Ovary (tissue), 9 donors: ENCODE measurements around the gene SSB. TPM values are rescaled to one million over a fixed set of nuclear protein-coding genes. Genes with fewer than 3 reads are reported as not detected.
A peak's percentile ranks its signal among the peaks of the same experiment; 100 is the strongest.

Experiments
- DNase-seq, 5 donors: peaks; one replicate each; pipeline ENCODE4 v3.0.0-alpha.2; 2019 to 2020
- H3K27ac ChIP-seq, 2 donors: fragments of 200-600 bp; one replicate each; pipeline versions ENCODE4 v1.5.1 to v1.8.0; 2019 to 2022
- H3K27me3 ChIP-seq: fragments of 200-600 bp; one replicate; pipeline ENCODE4 v1.8.0; 2022
- H3K36me3 ChIP-seq: fragments of 200-600 bp; sonication (generic); one replicate; pipeline ENCODE4 v1.5.1; 2019
- H3K4me1 ChIP-seq: one replicate; pipeline ENCODE4 v1.8.1; 2013; ENCODE audit warnings: mild to moderate bottlenecking, moderate library complexity; ENCODE audit not compliant: insufficient read depth
- H3K4me3 ChIP-seq: fragments of 200-600 bp; sonication (generic); one replicate; pipeline ENCODE4 v1.5.1; 2017
- H3K9me3 ChIP-seq, 2 donors: fragments of 200-600 bp in 1 of 2; sonication (generic) in 1 of 2; one replicate each; pipeline versions ENCODE4 v1.5.1 to v1.8.1; 2013 to 2019; ENCODE audit warnings: mild to moderate bottlenecking in 1 of 2, moderate library complexity in 1 of 2
- CTCF ChIP-seq, 3 donors: fragments of 450-650 bp in 2 of 3; fragments of 200-600 bp in 1 of 3; IDR thresholded peaks; one replicate each; pipeline versions ENCODE4 v1.5.1 to v1.8.0; 2016 to 2022; ENCODE audit warnings: antibody characterized with exemption in 3 of 3, mild to moderate bottlenecking in 1 of 3
- EP300 ChIP-seq: sonication (generic); formaldehyde crosslinking; IDR thresholded peaks from one replicate; pipeline ENCODE4 v1.6.1; 2017; ENCODE audit warnings: antibody characterized with exemption
- POLR2A ChIP-seq: fragments of 450-650 bp; IDR thresholded peaks from one replicate; pipeline ENCODE4 v1.6.1; 2017; ENCODE audit warnings: antibody characterized with exemption, mild to moderate bottlenecking, moderate library complexity
- WGBS, 3 donors: extraction: QIAGEN DNeasy Blood & Tissue Kit in 1 of 3; methylation state at CpG; one replicate each; pipeline versions ENCODE4 v1.1.5 to v1.1.7; 2013 to 2017; 5-methylcytosine and 5-hydroxymethylcytosine counted together
- intact Hi-C, 4 donors: fragments of 100-400 bp; cut with DNase I; formaldehyde crosslinking; loops; one replicate each; pipeline versions ENCODE4 v1.11.0 to v1.15.1; 2022 to 2023
- polyA plus RNA-seq, 2 donors: library from polyadenylated mRNA; stranded (reverse); fragments of 200-250 nt in 1 of 2; fragments of 350-450 nt in 1 of 2; fragmentation: Illumina TruSeq in 1 of 2; extraction: RNeasy Lipid Tissue Mini Kit (QIAGEN cat#74804) in 1 of 2; gene quantifications; one replicate each; pipeline ENCODE4 v1.2.3, GENCODE V29; 2013 to 2014
- total RNA-seq, 7 donors: library from RNA; depleted of rRNA in 2 of 7; stranded (reverse); fragments of >200 nt in 2 of 7; fragmentation: NEBNext Ultra II Directional in 3 of 7; extraction: Animal tissue kit (Norgen Biotek cat#: 25700) in 3 of 7; gene quantifications; one replicate each; pipeline versions ENCODE4 v1.1.0 to v1.2.4, GENCODE V29; 2016 to 2023
- donor health status: DM: no; HTN: no; CAD: no; lungs with moderate emphysema.
- donor health status: DM: no; HTN: no; CAD: no.
- donor health status: Bipolar disorder and iron deficiency.
- donor health status: DM: yes; HTN: yes; CAD: no.
- donor health status: DM: no; HTN: no; CAD: no.
- donor health status: DM: yes; HTN: yes; CAD: no.

The SSB gene
- total and polyA plus RNA-seq, 9 donors, result 50.1 to 103 (median 78.3) TPM

- 0 to 1% (median 1%) methylated on average over 13 of the region's 13 CpGs for WGBS, 3 donors
- no peaks in the 10 kb centered on the region for H3K27me3 ChIP-seq
- H3K4me1 ChIP-seq, result peaks cover 6% of the 10 kb centered on the region
- intact Hi-C loops, result loop anchor here in 3 of 4 donors (10.0 kb wide), 2 partner anchors 87 to 97 kb away; no protein-coding TSS in a partner anchor
- no peak for DNase-seq
- peak overlapping the region; percentile 90 to 91 for H3K27ac ChIP-seq
- no peaks in the 10 kb centered on the region for H3K9me3 ChIP-seq
- TF ChIP-seq POLR2A (no peak), CTCF (IDR thresholded peaks at IDR 0.05) (no peak), EP300 (no peak)
- H3K4me3 ChIP-seq, result peak overlapping the region; percentile 75
- H3K36me3 ChIP-seq, result no peaks in the 10 kb centered on the region
Observed at GRCh38 chr2:169828141-169828811, 29.6 kb downstream of the SSB start.

DNA sequence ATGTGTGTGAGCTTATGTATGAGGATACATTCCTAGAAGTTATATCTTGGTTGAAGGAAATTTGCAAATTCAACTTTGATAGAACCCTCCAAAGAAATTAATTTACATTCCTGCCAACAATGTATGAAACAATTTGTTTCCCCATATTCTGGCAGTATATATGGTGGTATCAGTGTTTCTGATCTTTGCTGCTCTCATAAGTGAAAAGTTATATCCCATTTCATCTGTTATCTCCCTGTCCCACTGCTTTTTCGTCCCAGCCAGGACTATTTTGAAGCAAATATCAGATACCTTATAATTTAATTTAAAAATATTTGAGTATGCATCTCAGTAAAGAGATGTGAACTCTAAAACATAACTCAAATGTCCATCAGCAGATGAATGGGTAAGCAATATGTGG, 35.7 kb downstream of the SSB start:
- H3K27ac ChIP-seq, result no peak overlapping the region
- no peak overlapping the region for H3K4me3 ChIP-seq
- no peak for TF ChIP-seq POLR2A
- no peak for TF ChIP-seq CTCF (IDR thresholded peaks at IDR 0.05)
- TF ChIP-seq EP300, result no peak
- no peaks in the 10 kb centered on the region for H3K27me3 ChIP-seq
- no peaks in the 10 kb centered on the region for H3K9me3 ChIP-seq
- no peaks in the 10 kb centered on the region for H3K36me3 ChIP-seq
- peaks cover 11% of the 10 kb centered on the region for H3K4me1 ChIP-seq
- WGBS, 3 donors, result 69 to 86% (median 73%) methylated on average over 1 of the region's 1 CpG
- intact Hi-C loops, result no loop called here
- DNase-seq, result no peak

GRCh38 chr2:169838743-169839489, 40.2 kb downstream of the SSB start:
- Histone ChIP-seq H3K4me3 (no peak overlapping the region), H3K36me3 (no peaks in the 10 kb centered on the region), H3K27ac (no peak overlapping the region), H3K27me3 (no peaks in the 10 kb centered on the region), H3K4me1 (peaks cover 17% of the 10 kb centered on the region), H3K9me3 (no peaks in the 10 kb centered on the region)
- no peak for TF ChIP-seq POLR2A
- no peak for TF ChIP-seq EP300
- TF ChIP-seq CTCF (IDR thresholded peaks at IDR 0.05), result no peak
- 98 to 99% (median 98%) methylated on average over 2 of the region's 2 CpGs for WGBS, 3 donors
- DNase-seq, result no peak
- intact Hi-C loops, result no loop called here

DNA sequence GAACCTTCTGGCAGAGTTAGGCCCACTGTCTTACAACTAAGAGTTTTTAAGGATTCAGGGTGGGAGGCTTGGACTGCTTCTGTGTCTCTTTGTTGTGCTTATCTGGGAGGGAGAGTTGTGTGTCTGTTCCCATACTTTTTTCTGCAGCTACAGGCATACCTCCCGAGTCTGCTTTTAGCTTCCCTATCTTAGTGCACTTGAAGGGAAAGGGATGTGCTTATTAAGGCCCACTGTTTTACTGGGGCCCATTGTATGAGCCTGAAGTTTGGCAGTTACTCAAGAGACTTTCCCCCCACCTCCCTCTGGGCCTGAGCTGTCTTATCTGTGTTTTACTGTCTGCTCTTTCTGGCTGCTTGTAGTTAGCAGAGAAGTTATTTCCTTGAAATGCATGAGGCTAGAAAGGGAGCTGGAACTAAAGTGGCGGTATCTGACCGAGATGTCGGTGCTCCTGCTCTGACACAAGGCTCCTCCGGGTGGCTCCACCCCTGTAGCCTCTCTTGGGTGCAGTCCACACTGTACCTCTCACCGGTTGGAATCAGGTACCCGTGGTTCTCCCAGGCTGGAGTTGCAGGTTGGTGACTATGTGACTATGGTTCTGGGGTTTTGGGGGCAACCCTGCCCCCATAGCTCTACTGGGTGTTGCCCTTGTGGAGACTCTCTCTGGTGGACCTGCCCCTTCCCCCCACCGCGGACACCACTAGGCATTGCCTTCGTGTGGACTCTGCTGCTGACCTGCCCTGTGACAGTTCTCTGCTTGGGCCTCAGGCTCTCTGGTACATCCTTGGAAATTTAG, 41.5 kb downstream of the SSB start:
- intact Hi-C loops, result no loop called here
- no peak for DNase-seq
- TF ChIP-seq CTCF (IDR thresholded peaks at IDR 0.05) (no peak), POLR2A (no peak), EP300 (no peak)
- no peak overlapping the region for H3K27ac ChIP-seq
- WGBS, 3 donors, result 18 to 26% (median 18%) methylated on average over 9 to 10 of the region's 10 CpGs
- peaks cover 17% of the 10 kb centered on the region for H3K4me1 ChIP-seq
- H3K4me3 ChIP-seq, result no peak overlapping the region
- no peaks in the 10 kb centered on the region for H3K9me3 ChIP-seq
- no peaks in the 10 kb centered on the region for H3K36me3 ChIP-seq
- H3K27me3 ChIP-seq, result no peaks in the 10 kb centered on the region
